Breast epithelium (tissue), 3 donors: ENCODE data around the gene FAM110D.

Experiments used
- POLR2A ChIP-seq: fragments of 450-650 bp; IDR thresholded peaks from one replicate; pipeline ENCODE4 v1.6.1; 2016; ENCODE audit warnings: antibody characterized with exemption, mild to moderate bottlenecking, moderate library complexity
- POLR2AphosphoS5 ChIP-seq, 3 donors: sonication (generic); formaldehyde crosslinking; IDR thresholded peaks; one replicate each; pipeline ENCODE4 v1.6.1; 2017; ENCODE audit warnings: antibody characterized with exemption in 3 of 3
- TF ChIP-seq, protein P1 (sequence below), 3 donors: fragments of 450-650 bp; IDR thresholded peaks; one replicate each; pipeline ENCODE4 v1.5.1; 2016 to 2017; ENCODE audit warnings: antibody characterized with exemption in 3 of 3, mild to moderate bottlenecking in 3 of 3, moderate library complexity in 3 of 3

DNA sequence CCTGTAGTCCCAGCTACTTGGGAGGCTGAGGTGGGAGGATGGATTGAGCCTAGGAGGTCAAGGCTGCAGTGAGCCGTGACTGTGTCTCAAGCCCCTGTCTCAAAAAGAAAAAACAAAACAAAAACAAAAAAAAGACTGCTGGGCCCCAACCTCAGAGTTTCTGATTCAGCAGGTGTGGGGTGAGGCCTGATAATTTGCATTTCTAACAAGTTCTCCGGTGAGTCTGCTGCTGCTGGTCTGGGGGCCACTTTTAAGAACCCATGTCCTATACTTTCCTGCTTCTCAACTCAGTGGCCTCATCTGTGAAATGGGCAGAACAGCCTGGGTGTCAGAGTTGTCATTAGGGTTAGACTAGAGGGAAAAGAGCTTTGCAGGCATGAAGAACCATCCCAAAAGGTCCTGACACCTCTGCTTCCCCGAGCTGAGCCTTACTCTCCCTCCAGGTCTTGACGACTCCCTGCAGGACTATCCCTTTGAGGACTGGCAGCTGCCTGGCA is 21.2 kb downstream of the FAM110D start:
- TF ChIP-seq, protein P1, sequence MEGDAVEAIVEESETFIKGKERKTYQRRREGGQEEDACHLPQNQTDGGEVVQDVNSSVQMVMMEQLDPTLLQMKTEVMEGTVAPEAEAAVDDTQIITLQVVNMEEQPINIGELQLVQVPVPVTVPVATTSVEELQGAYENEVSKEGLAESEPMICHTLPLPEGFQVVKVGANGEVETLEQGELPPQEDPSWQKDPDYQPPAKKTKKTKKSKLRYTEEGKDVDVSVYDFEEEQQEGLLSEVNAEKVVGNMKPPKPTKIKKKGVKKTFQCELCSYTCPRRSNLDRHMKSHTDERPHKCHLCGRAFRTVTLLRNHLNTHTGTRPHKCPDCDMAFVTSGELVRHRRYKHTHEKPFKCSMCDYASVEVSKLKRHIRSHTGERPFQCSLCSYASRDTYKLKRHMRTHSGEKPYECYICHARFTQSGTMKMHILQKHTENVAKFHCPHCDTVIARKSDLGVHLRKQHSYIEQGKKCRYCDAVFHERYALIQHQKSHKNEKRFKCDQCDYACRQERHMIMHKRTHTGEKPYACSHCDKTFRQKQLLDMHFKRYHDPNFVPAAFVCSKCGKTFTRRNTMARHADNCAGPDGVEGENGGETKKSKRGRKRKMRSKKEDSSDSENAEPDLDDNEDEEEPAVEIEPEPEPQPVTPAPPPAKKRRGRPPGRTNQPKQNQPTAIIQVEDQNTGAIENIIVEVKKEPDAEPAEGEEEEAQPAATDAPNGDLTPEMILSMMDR (IDR thresholded peaks at IDR 0.05), result no peak
- TF ChIP-seq POLR2A (no peak), POLR2AphosphoS5 (IDR thresholded peaks at IDR 0.05) (no peak)
